Neural crest cell (in vitro differentiated cells): ENCODE data around the gene DISP3. TPM values are rescaled to one million over a fixed set of nuclear protein-coding genes. Genes with fewer than 3 reads are reported as not detected.

Experiments
- DNase-seq: peaks from one replicate; pipeline ENCODE4 v3.0.0; 2021; ENCODE audit warnings: low read depth, mixed read lengths, low spot score
- H3K27ac Mint-ChIP-seq: one replicate; pipeline ENCODE4 v1.8.0; 2021; ENCODE audit warnings: mild to moderate bottlenecking, mixed read lengths; ENCODE audit not compliant: unreplicated experiment
- H3K27me3 Mint-ChIP-seq: 2 replicates; pipeline ENCODE4 v1.8.0; 2021; ENCODE audit warnings: low read depth, mild to moderate bottlenecking, mixed read lengths
- H3K36me3 Mint-ChIP-seq: 2 replicates; pipeline ENCODE4 v1.8.0; 2021; ENCODE audit warnings: low read depth, mild to moderate bottlenecking, mixed read lengths
- H3K4me1 Mint-ChIP-seq: 2 replicates; pipeline ENCODE4 v1.8.0; 2021; ENCODE audit warnings: mixed read lengths
- H3K4me3 Mint-ChIP-seq: one replicate; pipeline ENCODE4 v1.8.0; 2021; ENCODE audit warnings: mild to moderate bottlenecking, mixed read lengths
- H3K9me3 Mint-ChIP-seq: 2 replicates; pipeline ENCODE4 v1.8.0; 2021; ENCODE audit warnings: mixed read lengths
- total RNA-seq: library from RNA; stranded (reverse); gene quantifications from 2 replicates; pipeline ENCODE4 v1.2.1, GENCODE V29; 2021
- TF ChIP-seq, protein P1 (sequence below): fragments of 200-600 bp; sonication (generic); conservative IDR thresholded peaks from 2 replicates; pipeline ENCODE4 v1.5.0; 2021; ENCODE audit warnings: antibody characterized with exemption, mild to moderate bottlenecking

The DISP3 gene
- total RNA-seq, 1 donor from 2014 or later: 9.1 TPM

DNA sequence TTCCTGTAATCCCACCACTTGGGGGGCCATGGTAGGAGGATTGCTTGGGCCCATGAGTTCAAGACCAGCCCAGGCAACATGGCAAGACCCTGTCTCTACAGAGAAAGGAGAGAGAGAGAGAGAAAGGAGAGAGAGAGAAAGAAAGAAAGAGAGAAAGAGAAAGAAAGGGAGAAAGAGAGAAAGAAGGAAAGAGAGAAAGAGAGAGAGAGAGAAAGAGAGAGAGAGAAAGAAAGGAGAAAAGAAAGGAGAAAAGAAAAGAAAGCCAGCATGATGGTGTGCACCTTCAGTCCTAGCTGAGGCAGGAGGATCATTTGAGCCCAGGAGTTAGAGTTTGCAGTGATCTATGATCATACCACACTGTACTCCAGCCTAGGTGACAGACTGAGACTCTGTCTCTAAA lies 82.8 kb downstream of the DISP3 start:
- Mint-ChIP-seq H3K27ac (no peak overlapping the region), H3K4me3 (no peak overlapping the region), H3K27me3 (peaks cover 54% of the 10 kb centered on the region), H3K9me3 (no peaks in the 10 kb centered on the region), H3K4me1 (peaks cover 19% of the 10 kb centered on the region), H3K36me3 (no peaks in the 10 kb centered on the region)
- no peak for DNase-seq
- TF ChIP-seq, protein P1, sequence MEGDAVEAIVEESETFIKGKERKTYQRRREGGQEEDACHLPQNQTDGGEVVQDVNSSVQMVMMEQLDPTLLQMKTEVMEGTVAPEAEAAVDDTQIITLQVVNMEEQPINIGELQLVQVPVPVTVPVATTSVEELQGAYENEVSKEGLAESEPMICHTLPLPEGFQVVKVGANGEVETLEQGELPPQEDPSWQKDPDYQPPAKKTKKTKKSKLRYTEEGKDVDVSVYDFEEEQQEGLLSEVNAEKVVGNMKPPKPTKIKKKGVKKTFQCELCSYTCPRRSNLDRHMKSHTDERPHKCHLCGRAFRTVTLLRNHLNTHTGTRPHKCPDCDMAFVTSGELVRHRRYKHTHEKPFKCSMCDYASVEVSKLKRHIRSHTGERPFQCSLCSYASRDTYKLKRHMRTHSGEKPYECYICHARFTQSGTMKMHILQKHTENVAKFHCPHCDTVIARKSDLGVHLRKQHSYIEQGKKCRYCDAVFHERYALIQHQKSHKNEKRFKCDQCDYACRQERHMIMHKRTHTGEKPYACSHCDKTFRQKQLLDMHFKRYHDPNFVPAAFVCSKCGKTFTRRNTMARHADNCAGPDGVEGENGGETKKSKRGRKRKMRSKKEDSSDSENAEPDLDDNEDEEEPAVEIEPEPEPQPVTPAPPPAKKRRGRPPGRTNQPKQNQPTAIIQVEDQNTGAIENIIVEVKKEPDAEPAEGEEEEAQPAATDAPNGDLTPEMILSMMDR: no peak

DNA sequence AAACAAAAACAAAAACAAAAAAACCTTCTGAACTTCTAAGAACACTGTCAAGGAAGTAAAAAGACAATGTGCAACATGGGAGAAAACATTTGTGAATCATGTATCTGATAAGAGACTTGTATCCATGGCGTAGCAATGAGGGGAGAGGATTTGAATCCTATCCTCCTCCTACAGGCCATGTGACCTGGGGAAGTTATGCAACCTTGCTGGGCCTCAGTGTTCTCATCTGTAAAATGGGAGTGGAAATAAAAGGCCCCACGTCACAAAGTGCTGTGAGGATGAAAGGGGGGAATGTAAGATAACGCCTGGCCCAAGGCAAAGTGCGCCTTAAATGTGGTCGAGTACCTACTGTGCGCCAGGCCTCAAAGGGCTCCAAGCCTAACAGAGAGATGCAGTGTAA lies 83.7 kb downstream of the DISP3 start:
- no peak for DNase-seq
- Mint-ChIP-seq H3K36me3 (no peaks in the 10 kb centered on the region), H3K4me1 (peaks cover 19% of the 10 kb centered on the region), H3K9me3 (no peaks in the 10 kb centered on the region), H3K4me3 (no peak overlapping the region), H3K27ac (no peak overlapping the region), H3K27me3 (peaks cover 49% of the 10 kb centered on the region)
- TF ChIP-seq, protein P1: no peak

DNA sequence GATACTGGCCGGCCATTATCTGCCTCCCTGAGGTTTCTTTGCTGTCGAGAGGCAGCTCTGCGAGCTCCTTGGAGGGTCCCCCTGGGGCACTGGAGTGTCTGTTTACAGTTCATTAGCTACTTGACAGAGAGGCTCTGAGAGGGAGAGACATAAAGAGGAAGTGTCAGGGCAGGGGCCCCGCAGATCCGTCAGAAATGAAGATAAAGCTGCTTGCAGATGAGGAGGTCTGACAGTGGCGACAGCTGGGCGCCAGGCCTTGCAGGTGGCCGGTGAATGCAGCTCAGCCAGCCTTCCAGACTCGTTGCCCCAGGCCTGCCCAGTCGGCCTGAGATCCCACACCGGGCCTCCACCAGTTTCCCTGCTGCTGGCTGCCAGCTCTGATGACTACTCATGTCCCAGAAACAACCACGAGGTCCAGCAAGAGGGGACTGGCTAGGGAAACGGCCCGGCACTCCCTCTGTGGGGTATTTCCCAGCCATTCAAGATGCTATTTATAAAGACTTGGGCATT lies 84.7 kb downstream of the DISP3 start:
- H3K4me3 Mint-ChIP-seq: no peak overlapping the region

GRCh38 chr1:11564237-11564636 lies 85.3 kb downstream of the DISP3 start:
- Mint-ChIP-seq H3K4me1 (peaks cover 19% of the 10 kb centered on the region), H3K27me3 (peaks cover 38% of the 10 kb centered on the region), H3K36me3 (no peaks in the 10 kb centered on the region), H3K9me3 (no peaks in the 10 kb centered on the region), H3K27ac (no peak overlapping the region), H3K4me3 (no peak overlapping the region)
- TF ChIP-seq, protein P1: no peak
- no peak for DNase-seq

More for the DNA sequence above, 84.7 kb downstream of the DISP3 start:
- Mint-ChIP-seq H3K4me1 (peaks cover 19% of the 10 kb centered on the region), H3K36me3 (no peaks in the 10 kb centered on the region), H3K27me3 (peaks cover 39% of the 10 kb centered on the region), H3K27ac (no peak overlapping the region), H3K9me3 (no peaks in the 10 kb centered on the region)
- peak; percentile 20 for DNase-seq
- TF ChIP-seq, protein P1: no peak

DNA sequence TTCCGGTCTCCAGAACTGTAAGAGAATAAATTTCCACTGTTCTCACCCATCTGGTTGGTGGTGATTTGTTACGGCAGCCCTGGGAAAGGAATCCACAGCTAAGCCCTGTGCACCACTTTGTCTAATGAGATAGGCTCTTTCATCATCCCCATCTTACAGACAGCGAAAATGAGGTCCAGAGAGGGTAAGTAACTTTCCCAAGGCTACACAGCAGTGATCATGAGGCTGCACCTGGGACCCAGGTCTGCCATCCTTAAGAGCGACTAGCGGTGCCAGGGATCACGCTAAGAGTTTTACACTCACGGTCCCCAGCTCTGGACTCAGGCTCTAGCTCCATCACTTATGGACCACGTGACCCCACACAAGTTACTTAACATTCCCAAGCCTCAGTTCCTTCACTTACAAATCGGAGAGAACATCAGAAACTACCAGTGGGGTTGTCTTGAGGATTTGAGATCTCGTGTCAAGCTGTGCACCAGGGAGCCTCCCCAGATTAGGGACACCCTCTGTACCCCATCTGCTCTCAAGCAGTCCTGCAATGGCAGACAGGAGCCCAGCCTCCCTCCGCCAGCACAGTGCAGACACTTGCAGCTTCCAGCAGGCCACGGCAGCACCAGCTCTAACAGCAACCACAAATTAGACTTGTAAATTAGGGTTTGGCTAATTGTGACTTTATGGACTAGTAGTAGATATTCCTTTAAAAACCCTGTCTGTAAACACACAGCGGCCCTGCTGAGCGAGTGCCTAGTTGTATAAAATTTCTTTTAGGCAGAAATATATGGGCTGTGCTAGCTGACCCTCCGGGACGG lies 87.3 kb downstream of the DISP3 start:
- Mint-ChIP-seq H3K9me3 (no peaks in the 10 kb centered on the region), H3K4me1 (peaks cover 19% of the 10 kb centered on the region), H3K36me3 (no peaks in the 10 kb centered on the region), H3K27me3 (peaks cover 25% of the 10 kb centered on the region), H3K4me3 (no peak overlapping the region), H3K27ac (no peak overlapping the region)
- DNase-seq: no peak
- TF ChIP-seq, protein P1: no peak
